HEK293T (cell line): ENCODE data around the gene NEGR1.

ENCODE experiments used
- CTCF ChIA-PET: fragments of 350-600 bp; formaldehyde crosslinking; extraction: SDS; loops from one replicate; lab custom pipeline; 2021; ENCODE audit warnings: antibody characterized with exemption, inconsistent platforms; lab: Yijun Ruan, JAX
- POLR2A ChIA-PET: fragments of 350-600 bp; formaldehyde crosslinking; extraction: SDS; loops from one replicate; lab custom pipeline; 2020; ENCODE audit warnings: antibody characterized with exemption, inconsistent platforms; lab: Yijun Ruan, JAX
- DNase-seq: peaks from one replicate; pipeline ENCODE4 v3.0.0; 2012; ENCODE audit warnings: mixed read lengths; ENCODE audit errors: extremely low spot score
- ARNT ChIP-seq: fragments of 450-650 bp; IDR thresholded peaks from 2 replicates; pipeline ENCODE4 v1.6.1; 2017; ENCODE audit warnings: mild to moderate bottlenecking
- BHLHE40 ChIP-seq: fragments of 450-650 bp; IDR thresholded peaks from 2 replicates; pipeline ENCODE4 v1.6.1; 2016; ENCODE audit warnings: mild to moderate bottlenecking, moderate library complexity, borderline replicate concordance
- CTBP1 ChIP-seq: fragments of 450-650 bp; IDR thresholded peaks from 2 replicates; pipeline ENCODE4 v1.6.1; 2016; ENCODE audit warnings: borderline replicate concordance
- ELF4 ChIP-seq: fragments of 450-650 bp; IDR thresholded peaks from 2 replicates; pipeline ENCODE4 v1.6.1; 2017; ENCODE audit warnings: antibody characterized with exemption
- FOXA1 ChIP-seq: fragments of 450-650 bp; IDR thresholded peaks from 2 replicates; pipeline ENCODE4 v1.6.1; 2016; ENCODE audit warnings: mild to moderate bottlenecking
- FOXK2 ChIP-seq: fragments of 450-650 bp; IDR thresholded peaks from 2 replicates; pipeline ENCODE4 v1.6.1; 2016; ENCODE audit warnings: mild to moderate bottlenecking
- FOXM1 ChIP-seq: fragments of 450-650 bp; IDR thresholded peaks from 2 replicates; pipeline ENCODE4 v1.6.1; 2017; ENCODE audit warnings: mild to moderate bottlenecking, borderline replicate concordance
- HDGF ChIP-seq: fragments of 450-650 bp; IDR thresholded peaks from 2 replicates; pipeline ENCODE4 v1.6.1; 2017; ENCODE audit warnings: antibody characterized with exemption, borderline replicate concordance
- L3MBTL2 ChIP-seq: fragments of 450-650 bp; conservative IDR thresholded peaks from 2 replicates; pipeline ENCODE4 v1.6.1; 2016; ENCODE audit warnings: mild to moderate bottlenecking
- LEF1 ChIP-seq: fragments of 450-650 bp; IDR thresholded peaks from 2 replicates; pipeline ENCODE4 v1.6.1; 2017; ENCODE audit warnings: mild to moderate bottlenecking, borderline replicate concordance
- NFRKB ChIP-seq: fragments of 450-650 bp; IDR thresholded peaks from 2 replicates; pipeline ENCODE4 v1.6.1; 2016; ENCODE audit warnings: mild to moderate bottlenecking, moderate library complexity
- SP1 ChIP-seq: fragments of 450-650 bp; IDR thresholded peaks from 2 replicates; pipeline ENCODE4 v1.6.1; 2017
- SUZ12 ChIP-seq: fragments of 450-650 bp; IDR thresholded peaks from 2 replicates; pipeline ENCODE4 v1.6.1; 2016; ENCODE audit warnings: mild to moderate bottlenecking
- TARDBP ChIP-seq: fragments of 450-650 bp; IDR thresholded peaks from 2 replicates; pipeline ENCODE4 v1.6.1; 2016
- ZNF384 ChIP-seq: fragments of 450-650 bp; IDR thresholded peaks from 2 replicates; pipeline ENCODE4 v1.6.1; 2016
- TF ChIP-seq, protein P1 (sequence below): fragments of 450-650 bp; IDR thresholded peaks from 2 replicates; pipeline ENCODE4 v1.6.1; 2016

NEGR1 gene

DNA sequence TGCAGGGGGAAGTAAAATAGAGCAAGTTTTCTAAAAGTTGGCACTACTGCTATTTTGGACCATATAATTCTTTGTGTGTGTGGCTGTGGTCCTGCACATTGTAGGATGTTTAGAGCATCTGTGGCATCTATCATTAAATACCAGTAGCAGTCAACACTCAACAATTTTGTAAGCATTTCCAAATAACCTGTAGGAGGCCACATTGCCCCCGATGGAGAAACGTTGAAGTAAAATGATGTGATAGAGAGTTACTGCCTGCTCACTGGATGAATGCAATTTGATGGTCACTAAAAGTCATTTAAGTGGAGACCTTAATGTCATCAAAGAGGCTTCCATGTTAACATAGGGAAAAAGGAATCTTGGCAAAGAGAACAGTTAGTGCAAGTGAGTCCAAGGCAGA, 560.8 kb downstream of the NEGR1 start:
- TF ChIP-seq ELF4, result no peak
- TF ChIP-seq L3MBTL2, result no peak
- TF ChIP-seq SP1, result no peak
- TF ChIP-seq NFRKB, result no peak
- TF ChIP-seq CTBP1, result no peak
- TF ChIP-seq TARDBP, result no peak
- no peak for TF ChIP-seq ZNF384
- TF ChIP-seq ARNT, result no peak
- TF ChIP-seq FOXA1, result no peak
- CTCF ChIA-PET, result no interaction called here
- no peak for DNase-seq
- POLR2A ChIA-PET, result no interaction called here

DNA sequence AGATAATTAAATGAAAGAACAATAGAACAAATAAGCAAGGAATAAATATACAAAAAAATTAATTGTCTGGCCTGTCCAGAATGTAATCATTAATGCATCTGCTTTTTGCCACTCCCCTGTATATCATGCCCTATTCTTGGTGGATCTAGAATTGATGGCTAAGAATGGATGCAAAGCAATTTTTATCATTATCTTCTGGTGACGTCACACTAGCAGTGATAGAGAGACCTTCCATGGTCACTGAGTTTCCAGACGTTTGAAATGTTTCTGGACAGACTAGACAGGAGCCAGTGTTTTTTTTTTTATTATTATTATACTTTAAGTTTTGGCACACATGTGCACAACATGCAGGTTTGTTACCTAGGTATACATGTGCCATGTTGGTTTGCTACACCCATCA, 563.0 kb downstream of the NEGR1 start:
- CTCF ChIA-PET, result no interaction called here
- POLR2A ChIA-PET, result no interaction called here
- DNase-seq, result no peak
- no peak for TF ChIP-seq FOXA1

DNA sequence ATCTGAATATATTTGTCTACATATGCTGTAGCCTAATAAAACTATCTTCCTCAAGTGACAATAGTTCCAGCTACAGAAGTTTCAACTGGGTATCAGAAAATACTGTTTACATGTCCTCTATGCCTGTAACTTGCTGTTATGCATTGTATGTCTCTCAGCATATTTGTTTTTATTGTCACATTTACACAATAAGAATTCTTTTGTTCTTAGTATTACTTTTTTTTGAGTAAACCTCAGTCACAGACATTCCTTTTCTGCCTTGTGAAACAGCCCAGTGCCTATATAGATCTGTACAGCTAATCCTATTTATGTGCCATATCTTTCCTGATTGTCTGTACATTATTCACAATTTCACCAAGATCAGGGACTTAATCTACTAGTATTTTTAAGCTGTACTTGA, 565.2 kb downstream of the NEGR1 start:
- no peak for DNase-seq
- TF ChIP-seq FOXK2 (no peak), SUZ12 (no peak), FOXA1 (no peak), BHLHE40 (no peak), NFRKB (no peak), SP1 (no peak), FOXM1 (no peak), ARNT (no peak), ELF4 (no peak), ZNF384 (no peak)
- TF ChIP-seq, protein P1, sequence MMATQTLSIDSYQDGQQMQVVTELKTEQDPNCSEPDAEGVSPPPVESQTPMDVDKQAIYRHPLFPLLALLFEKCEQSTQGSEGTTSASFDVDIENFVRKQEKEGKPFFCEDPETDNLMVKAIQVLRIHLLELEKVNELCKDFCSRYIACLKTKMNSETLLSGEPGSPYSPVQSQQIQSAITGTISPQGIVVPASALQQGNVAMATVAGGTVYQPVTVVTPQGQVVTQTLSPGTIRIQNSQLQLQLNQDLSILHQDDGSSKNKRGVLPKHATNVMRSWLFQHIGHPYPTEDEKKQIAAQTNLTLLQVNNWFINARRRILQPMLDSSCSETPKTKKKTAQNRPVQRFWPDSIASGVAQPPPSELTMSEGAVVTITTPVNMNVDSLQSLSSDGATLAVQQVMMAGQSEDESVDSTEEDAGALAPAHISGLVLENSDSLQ, result no peak
- POLR2A ChIA-PET, result no interaction called here
- CTCF ChIA-PET, result no interaction called here

DNA sequence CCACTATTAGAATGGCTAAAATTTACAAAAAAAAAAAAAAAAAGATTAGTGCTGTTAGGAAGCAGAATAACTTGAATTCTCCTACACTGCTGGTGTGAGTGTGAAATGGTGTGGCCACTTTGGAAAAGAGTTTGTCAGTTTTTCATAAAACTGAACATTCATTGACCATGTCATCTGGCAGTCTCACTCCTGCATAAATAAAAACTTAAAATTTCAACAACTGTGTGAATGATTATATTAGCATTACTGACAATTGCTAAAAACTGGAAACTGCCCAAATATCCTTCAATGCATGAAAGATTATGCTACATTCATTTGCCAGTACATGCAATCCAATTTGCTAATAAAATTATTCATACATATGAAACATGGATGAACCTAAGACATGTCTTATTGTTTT, 570.9 kb downstream of the NEGR1 start:
- CTCF ChIA-PET, result no interaction called here
- POLR2A ChIA-PET, result no interaction called here
- TF ChIP-seq TARDBP (no peak), ELF4 (no peak), ZNF384 (no peak), CTBP1 (no peak), L3MBTL2 (no peak), NFRKB (no peak), HDGF (no peak), SUZ12 (no peak), FOXM1 (no peak), FOXA1 (no peak), SP1 (no peak), LEF1 (no peak), ARNT (no peak), FOXK2 (no peak), BHLHE40 (no peak)
- TF ChIP-seq, protein P1, result no peak
- no peak for DNase-seq

DNA sequence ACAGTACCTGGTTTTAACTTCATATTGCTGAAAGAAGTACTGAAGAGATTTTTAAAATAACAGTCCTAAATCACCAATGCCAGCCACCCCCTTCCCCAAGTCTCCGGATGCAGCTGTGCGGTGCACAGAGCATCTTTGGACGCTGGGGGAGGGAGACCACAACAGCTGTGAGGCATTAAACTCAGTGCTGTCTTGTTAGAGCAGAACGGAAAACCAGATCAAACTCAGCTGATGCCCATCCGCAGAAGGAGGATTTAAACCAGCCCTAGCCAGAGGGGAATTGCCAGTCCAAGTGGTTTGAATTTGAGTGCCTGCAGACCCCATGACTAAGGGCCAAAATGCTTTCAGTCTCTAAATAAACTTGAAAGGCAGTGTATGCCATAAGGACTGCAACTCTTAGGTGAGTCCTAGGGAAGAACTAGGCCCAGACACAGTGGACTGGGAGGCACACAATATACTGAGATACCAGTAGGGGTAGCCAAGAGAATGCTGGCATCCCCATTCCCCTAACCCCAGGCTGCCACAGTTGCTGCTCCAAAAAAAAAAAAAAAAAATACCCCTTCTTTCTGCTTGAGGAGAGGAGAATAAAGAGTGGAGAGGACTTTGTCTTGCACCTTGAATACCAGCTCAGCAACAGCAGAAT, 576.2 kb downstream of the NEGR1 start:
- POLR2A ChIA-PET, result no interaction called here

DNA sequence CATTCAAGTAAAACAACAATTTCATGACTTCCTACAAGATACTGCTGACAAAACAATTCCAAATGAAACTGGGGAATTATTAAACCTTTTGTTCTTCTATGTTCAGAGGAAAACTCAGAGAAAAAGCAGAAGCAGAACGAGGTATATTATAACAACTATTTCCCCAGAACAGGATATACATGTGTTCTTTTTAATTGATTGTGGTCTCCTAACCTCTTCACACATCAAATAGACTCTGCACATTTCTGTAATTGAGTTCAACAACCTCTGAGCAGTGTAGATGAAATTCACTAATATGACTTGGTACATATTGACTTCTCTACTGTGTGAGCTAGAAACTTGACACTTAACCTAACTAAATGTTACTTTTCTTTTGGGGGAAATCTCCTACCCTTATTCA, 584.2 kb downstream of the NEGR1 start:
- ChIA-PET POLR2A (no interaction called here), CTCF (no interaction called here)
- no peak for DNase-seq
- TF ChIP-seq FOXM1, result no peak
- no peak for TF ChIP-seq SUZ12
- TF ChIP-seq FOXK2, result no peak
- TF ChIP-seq BHLHE40, result no peak
- TF ChIP-seq ZNF384, result no peak
- TF ChIP-seq, protein P1, result no peak
- no peak for TF ChIP-seq HDGF
- TF ChIP-seq ELF4, result no peak
- TF ChIP-seq L3MBTL2, result no peak
- TF ChIP-seq CTBP1, result no peak

More for the DNA sequence above, 576.2 kb downstream of the NEGR1 start:
- TF ChIP-seq CTBP1 (no peak), ARNT (no peak)
- CTCF ChIA-PET, result no interaction called here
- no peak for DNase-seq

DNA sequence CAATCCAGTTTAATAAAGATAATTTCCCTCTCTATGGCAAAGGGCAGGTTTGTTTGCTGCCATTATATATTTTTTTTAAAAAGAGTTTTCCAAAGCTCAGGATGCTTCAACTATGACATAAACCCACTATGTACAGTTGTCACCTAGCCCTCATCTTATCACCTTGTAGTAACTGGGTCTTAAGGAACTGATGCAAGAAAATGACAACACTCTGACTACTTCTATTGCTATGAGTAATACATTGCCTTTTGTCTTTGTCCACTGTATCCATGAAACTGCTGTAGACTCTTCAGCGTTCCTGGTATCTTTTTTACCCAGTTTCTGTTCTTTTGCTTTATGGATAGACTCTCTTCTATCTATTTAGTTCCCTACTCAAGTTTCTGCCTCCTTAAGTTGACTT, 586.5 kb downstream of the NEGR1 start:
- CTCF ChIA-PET, result no interaction called here
- POLR2A ChIA-PET, result no interaction called here
- TF ChIP-seq, protein P1, result no peak
- TF ChIP-seq TARDBP, result no peak
- TF ChIP-seq BHLHE40, result no peak
- TF ChIP-seq FOXK2, result no peak
- no peak for TF ChIP-seq SUZ12
- TF ChIP-seq SP1, result no peak
- DNase-seq, result no peak
